ENCODE results near the gene ADARB1. TPM values are rescaled to one million over a fixed set of nuclear protein-coding genes. Genes with fewer than 3 reads are reported as not detected.

ADARB1 gene
- total and polyA plus RNA-seq, 9 donors = 17.3 to 32.1 (median 25.2) TPM

GRCh38 chr21:45030682-45031570 lies 43.5 kb upstream of the ADARB1 start:
- peaks cover 71% of the 10 kb centered on the region for H3K4me1 ChIP-seq (ENCODE audit: control insufficient read depth, insufficient read depth, low read length)

GRCh38 chr21:45031571-45032191 lies 42.7 kb upstream of the ADARB1 start:
- WGBS (ENCODE audit: insufficient coverage) = 68% methylated on average over 16 of the region's 23 CpGs
- no peak overlapping the region for H3K27ac ChIP-seq (ENCODE audit: low read length)
- peaks cover 64% of the 10 kb centered on the region for H3K4me1 ChIP-seq (ENCODE audit: control insufficient read depth, insufficient read depth, low read length)
- peaks cover 3% of the 10 kb centered on the region for H3K9me3 ChIP-seq (replicated peaks; ENCODE audit: control insufficient read depth, low read depth, low read length)
- H3K27me3 ChIP-seq (ENCODE audit: control insufficient read depth, insufficient read depth, low read length) = peaks cover 2% of the 10 kb centered on the region
- H3K36me3 ChIP-seq (ENCODE audit: control insufficient read depth, insufficient read depth, low read length) = no peaks in the 10 kb centered on the region
- DNase-seq = no peak
- no peak overlapping the region for H3K4me3 ChIP-seq (ENCODE audit: low read length)

More at GRCh38 chr21:45030682-45031570, 43.5 kb upstream of the ADARB1 start:
- no peaks in the 10 kb centered on the region for H3K36me3 ChIP-seq (ENCODE audit: control insufficient read depth, insufficient read depth, low read length)
- H3K9me3 ChIP-seq (replicated peaks; ENCODE audit: control insufficient read depth, low read depth, low read length) = no peaks in the 10 kb centered on the region
- WGBS (ENCODE audit: insufficient coverage) = 55% methylated on average over 13 of the region's 23 CpGs
- peaks cover 2% of the 10 kb centered on the region for H3K27me3 ChIP-seq (ENCODE audit: control insufficient read depth, insufficient read depth, low read length)
- DNase-seq = peak; percentile 55
- peak overlapping the region; percentile 42 for H3K27ac ChIP-seq (ENCODE audit: low read length)
- H3K4me3 ChIP-seq (ENCODE audit: low read length) = no peak overlapping the region

GRCh38 chr21:45032332-45032731 lies 42.0 kb upstream of the ADARB1 start:
- DNase-seq = no peak
- Histone ChIP-seq H3K27me3 (ENCODE audit: control insufficient read depth, insufficient read depth, low read length) (peaks cover 2% of the 10 kb centered on the region), H3K4me1 (ENCODE audit: control insufficient read depth, insufficient read depth, low read length) (peaks cover 64% of the 10 kb centered on the region), H3K4me3 (ENCODE audit: low read length) (no peak overlapping the region), H3K36me3 (ENCODE audit: control insufficient read depth, insufficient read depth, low read length) (no peaks in the 10 kb centered on the region), H3K9me3 (replicated peaks; ENCODE audit: control insufficient read depth, low read depth, low read length) (peaks cover 9% of the 10 kb centered on the region), H3K27ac (ENCODE audit: low read length) (no peak overlapping the region)
- WGBS (ENCODE audit: insufficient coverage) = 81% methylated on average over 21 of the region's 21 CpGs

- 29% methylated on average over 33 of the region's 35 CpGs for WGBS (ENCODE audit: insufficient coverage)
Observed at GRCh38 chr21:45032977-45033710, 41.2 kb upstream of the ADARB1 start.

GRCh38 chr21:45033791-45034555 lies 40.4 kb upstream of the ADARB1 start:
- 18% methylated on average over 21 of the region's 21 CpGs for WGBS (ENCODE audit: insufficient coverage)

More at GRCh38 chr21:45032977-45033710, 41.2 kb upstream of the ADARB1 start:
- Histone ChIP-seq H3K9me3 (replicated peaks; ENCODE audit: control insufficient read depth, low read depth, low read length) (peaks cover 9% of the 10 kb centered on the region), H3K4me1 (ENCODE audit: control insufficient read depth, insufficient read depth, low read length) (peaks cover 64% of the 10 kb centered on the region), H3K27me3 (ENCODE audit: control insufficient read depth, insufficient read depth, low read length) (peaks cover 2% of the 10 kb centered on the region), H3K27ac (ENCODE audit: low read length) (no peak overlapping the region), H3K36me3 (ENCODE audit: control insufficient read depth, insufficient read depth, low read length) (no peaks in the 10 kb centered on the region), H3K4me3 (ENCODE audit: low read length) (no peak overlapping the region)
- peak; percentile 68 for DNase-seq

GRCh38 chr21:45034556-45035476 lies 39.6 kb upstream of the ADARB1 start:
- 82% methylated on average over 18 of the region's 23 CpGs for WGBS (ENCODE audit: insufficient coverage)
- H3K4me3 ChIP-seq (ENCODE audit: low read length) = no peak overlapping the region

More at GRCh38 chr21:45033791-45034555, 40.4 kb upstream of the ADARB1 start:
- peaks cover 2% of the 10 kb centered on the region for H3K27me3 ChIP-seq (ENCODE audit: control insufficient read depth, insufficient read depth, low read length)
- peak; percentile 85 for DNase-seq
- peaks cover 61% of the 10 kb centered on the region for H3K4me1 ChIP-seq (ENCODE audit: control insufficient read depth, insufficient read depth, low read length)
- H3K27ac ChIP-seq (ENCODE audit: low read length) = peak overlapping the region; percentile 59
- H3K9me3 ChIP-seq (replicated peaks; ENCODE audit: control insufficient read depth, low read depth, low read length) = peaks cover 9% of the 10 kb centered on the region
- H3K36me3 ChIP-seq (ENCODE audit: control insufficient read depth, insufficient read depth, low read length) = no peaks in the 10 kb centered on the region
- no peak overlapping the region for H3K4me3 ChIP-seq (ENCODE audit: low read length)

GRCh38 chr21:45035477-45035848 lies 38.9 kb upstream of the ADARB1 start:
- peaks cover 2% of the 10 kb centered on the region for H3K27me3 ChIP-seq (ENCODE audit: control insufficient read depth, insufficient read depth, low read length)
- no peak overlapping the region for H3K27ac ChIP-seq (ENCODE audit: low read length)
- no peak overlapping the region for H3K4me3 ChIP-seq (ENCODE audit: low read length)
- 90% methylated on average over 7 of the region's 8 CpGs for WGBS (ENCODE audit: insufficient coverage)
- H3K36me3 ChIP-seq (ENCODE audit: control insufficient read depth, insufficient read depth, low read length) = no peaks in the 10 kb centered on the region
- peaks cover 9% of the 10 kb centered on the region for H3K9me3 ChIP-seq (replicated peaks; ENCODE audit: control insufficient read depth, low read depth, low read length)
- no peak for DNase-seq
- peaks cover 53% of the 10 kb centered on the region for H3K4me1 ChIP-seq (ENCODE audit: control insufficient read depth, insufficient read depth, low read length)

More at GRCh38 chr21:45034556-45035476, 39.6 kb upstream of the ADARB1 start:
- no peak for DNase-seq
- Histone ChIP-seq H3K9me3 (replicated peaks; ENCODE audit: control insufficient read depth, low read depth, low read length) (peaks cover 9% of the 10 kb centered on the region), H3K4me1 (ENCODE audit: control insufficient read depth, insufficient read depth, low read length) (peaks cover 56% of the 10 kb centered on the region), H3K27me3 (ENCODE audit: control insufficient read depth, insufficient read depth, low read length) (peaks cover 2% of the 10 kb centered on the region), H3K27ac (ENCODE audit: low read length) (peak overlapping the region; percentile 59), H3K36me3 (ENCODE audit: control insufficient read depth, insufficient read depth, low read length) (no peaks in the 10 kb centered on the region)

GRCh38 chr21:45036630-45037029 lies 37.8 kb upstream of the ADARB1 start:
- H3K9me3 ChIP-seq (replicated peaks; ENCODE audit: control insufficient read depth, low read depth, low read length) = peaks cover 9% of the 10 kb centered on the region
- no peak overlapping the region for H3K27ac ChIP-seq (ENCODE audit: low read length)
- no CpG with 5 or more reads among the region's 1 CpG for WGBS (ENCODE audit: insufficient coverage)
- peaks cover 48% of the 10 kb centered on the region for H3K4me1 ChIP-seq (ENCODE audit: control insufficient read depth, insufficient read depth, low read length)
- DNase-seq = no peak
- H3K36me3 ChIP-seq (ENCODE audit: control insufficient read depth, insufficient read depth, low read length) = no peaks in the 10 kb centered on the region
- H3K27me3 ChIP-seq (ENCODE audit: control insufficient read depth, insufficient read depth, low read length) = no peaks in the 10 kb centered on the region
- no peak overlapping the region for H3K4me3 ChIP-seq (ENCODE audit: low read length)

- no peak overlapping the region for H3K27ac ChIP-seq (ENCODE audit: low read length)
- H3K9me3 ChIP-seq (replicated peaks; ENCODE audit: control insufficient read depth, low read depth, low read length) = peaks cover 9% of the 10 kb centered on the region
- H3K27me3 ChIP-seq (ENCODE audit: control insufficient read depth, insufficient read depth, low read length) = no peaks in the 10 kb centered on the region
- no peaks in the 10 kb centered on the region for H3K36me3 ChIP-seq (ENCODE audit: control insufficient read depth, insufficient read depth, low read length)
- H3K4me1 ChIP-seq (ENCODE audit: control insufficient read depth, insufficient read depth, low read length) = peaks cover 36% of the 10 kb centered on the region
- WGBS (ENCODE audit: insufficient coverage) = 83% methylated on average over 2 of the region's 9 CpGs
- H3K4me3 ChIP-seq (ENCODE audit: low read length) = no peak overlapping the region
- DNase-seq = no peak
Observed at GRCh38 chr21:45037986-45038385, 36.4 kb upstream of the ADARB1 start.

Data from muscle of leg (tissue), 11 donors.